M059J (cell line): ENCODE results near the gene EVL. TPM values are rescaled to one million over a fixed set of nuclear protein-coding genes. Genes with fewer than 3 reads are reported as not detected.
A peak's percentile ranks its signal among the peaks of the same experiment; 100 is the strongest.
"Not testable (repeated sequence)": the region's sequence is repeated elsewhere in the genome, so short reads cannot be mapped to it uniquely, and the experiment has no call there.

Source experiments
- DNase-seq: peaks from one replicate; pipeline ENCODE4 v3.0.0-alpha.2; 2012; ENCODE audit warnings: low read depth
- total RNA-seq: library from RNA; depleted of rRNA; stranded (reverse); fragments of >200 nt; shearing (Covaris generic); gene quantifications from 2 replicates; pipeline ENCODE4 v1.2.3, GENCODE V29; 2014

Gene EVL
- total RNA-seq, 1 experiment from 2014 or later, result 21.8 TPM

DNA sequence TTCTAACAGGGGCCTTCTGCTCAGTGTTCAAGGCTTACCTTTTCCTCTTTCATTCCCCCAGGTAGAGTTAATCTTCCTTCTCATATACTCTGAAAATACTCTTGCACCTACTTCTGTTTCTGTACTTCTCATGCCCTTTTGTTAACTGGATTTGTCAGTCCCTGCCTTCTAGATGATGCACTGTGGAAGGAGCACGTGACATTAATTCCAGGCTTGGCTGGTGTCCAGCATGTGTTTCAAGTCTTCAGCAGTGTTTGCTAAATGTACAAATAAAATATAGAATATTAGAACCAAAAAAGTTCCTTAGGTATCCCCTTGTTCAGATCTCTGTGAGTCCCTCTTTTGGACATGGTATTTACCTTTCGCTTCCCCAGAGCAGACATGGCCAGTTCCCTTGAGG, 27.9 kb upstream of the EVL start:
- DNase-seq, result no peak

DNA sequence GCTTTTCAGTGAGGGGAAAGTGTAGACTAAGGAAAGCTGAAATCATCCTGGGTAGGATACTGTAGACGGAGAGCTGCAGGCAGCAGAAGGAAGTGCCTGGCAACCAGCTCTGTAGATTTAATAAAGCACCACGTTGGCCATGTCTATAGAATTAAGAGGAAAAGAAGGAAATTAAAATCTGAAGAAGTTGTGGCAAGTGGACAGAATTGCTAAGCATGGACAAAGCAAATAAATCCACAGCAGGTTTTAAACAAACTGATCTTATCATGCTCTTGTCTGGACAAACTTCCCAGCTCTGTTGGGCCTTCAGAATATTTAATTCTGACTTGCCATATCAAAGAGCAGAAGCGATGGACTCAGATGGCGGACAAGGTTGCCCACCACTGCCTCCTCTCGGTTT, 27.2 kb upstream of the EVL start:
- no peak for DNase-seq

DNA sequence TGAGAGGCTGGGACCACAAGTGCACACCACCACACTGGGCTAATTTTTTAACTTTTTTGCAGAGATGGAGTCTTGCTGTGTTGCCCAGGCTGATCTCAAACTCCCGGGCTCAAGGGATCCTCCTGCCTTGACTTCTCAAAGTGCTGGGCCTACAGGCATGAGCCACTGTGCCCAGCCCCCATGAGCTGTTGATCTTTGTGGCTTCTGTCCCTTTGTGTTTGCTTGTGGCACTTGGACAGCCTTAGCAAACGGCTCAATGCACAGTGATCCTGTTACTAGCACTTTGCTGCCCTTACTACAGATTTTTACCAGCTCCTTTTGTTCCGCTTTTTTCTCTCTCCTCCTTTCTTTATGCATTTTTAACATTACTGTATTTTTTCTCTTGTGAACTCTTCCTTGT, 25.3 kb upstream of the EVL start:
- no peak for DNase-seq

DNA sequence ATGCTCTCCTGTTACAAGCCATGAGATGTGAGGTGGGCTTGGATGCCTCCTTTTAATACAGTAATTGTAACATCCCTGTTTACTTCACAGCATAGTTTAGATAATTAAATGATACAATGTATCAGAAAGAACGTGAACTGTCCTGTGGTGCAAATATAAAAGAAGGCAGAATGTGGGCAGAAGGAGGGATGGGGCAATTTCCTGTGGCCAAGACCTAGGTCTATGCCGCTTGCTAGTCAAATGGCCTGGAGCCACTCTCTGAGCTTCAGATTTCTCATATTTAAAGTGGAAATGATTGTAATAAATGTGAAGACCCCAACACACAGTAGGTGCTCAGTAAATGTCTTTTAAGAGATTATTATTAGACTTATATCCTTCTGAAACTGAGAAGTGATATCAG, 24.0 kb upstream of the EVL start:
- no peak for DNase-seq

DNA sequence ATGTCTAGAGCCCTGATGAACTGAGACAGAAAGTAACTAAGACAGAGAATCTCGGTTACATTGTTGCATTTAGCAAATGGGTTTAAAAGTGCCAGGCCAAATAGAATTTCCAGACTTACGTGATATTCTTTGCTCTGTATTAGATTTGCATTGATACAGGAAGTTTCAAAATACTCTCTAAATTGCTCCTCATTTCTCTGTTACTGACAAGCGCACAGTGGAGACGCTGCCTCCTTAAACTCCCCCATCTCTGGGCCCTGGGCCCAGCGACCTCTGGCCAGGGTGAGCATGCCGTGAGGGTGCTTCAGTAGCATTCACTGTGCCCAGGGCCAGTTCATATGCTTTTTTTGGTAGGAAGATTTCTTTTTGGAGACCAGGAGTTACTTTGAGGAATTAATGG, 22.9 kb upstream of the EVL start:
- no peak for DNase-seq

DNA sequence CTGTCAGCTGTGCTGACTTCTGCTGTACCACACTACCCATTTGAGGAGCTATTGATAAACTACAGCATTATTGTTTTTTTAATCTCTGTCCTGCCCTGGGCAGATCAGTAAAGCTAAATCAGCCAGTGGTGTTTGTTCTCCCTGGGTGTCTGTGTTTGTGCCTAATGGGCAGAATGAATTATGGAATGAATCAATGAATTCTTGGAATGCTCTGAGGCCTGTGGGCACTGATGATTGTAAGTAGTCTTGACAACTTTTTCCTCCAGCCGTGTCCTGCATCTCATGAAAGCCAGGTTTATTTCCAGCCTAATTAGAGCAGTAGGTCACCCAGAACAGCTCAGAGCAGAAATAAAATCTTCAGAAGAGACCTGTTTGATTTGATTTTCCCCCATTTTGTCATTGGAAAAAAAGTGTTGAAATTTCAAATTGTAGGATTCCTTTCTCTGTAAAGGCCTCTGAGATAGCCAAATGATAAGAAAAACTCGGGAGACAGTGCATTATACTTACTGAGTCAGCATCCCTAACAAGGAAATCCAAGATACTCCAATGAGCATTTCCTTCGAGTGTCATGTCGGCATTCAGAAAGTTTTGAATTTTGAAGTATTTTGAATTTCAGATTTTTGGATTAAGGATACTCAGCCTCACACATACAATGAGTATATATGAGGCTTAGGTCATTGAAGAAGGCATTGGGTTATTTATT, 19.4 kb upstream of the EVL start:
- peak; percentile 50 for DNase-seq

DNA sequence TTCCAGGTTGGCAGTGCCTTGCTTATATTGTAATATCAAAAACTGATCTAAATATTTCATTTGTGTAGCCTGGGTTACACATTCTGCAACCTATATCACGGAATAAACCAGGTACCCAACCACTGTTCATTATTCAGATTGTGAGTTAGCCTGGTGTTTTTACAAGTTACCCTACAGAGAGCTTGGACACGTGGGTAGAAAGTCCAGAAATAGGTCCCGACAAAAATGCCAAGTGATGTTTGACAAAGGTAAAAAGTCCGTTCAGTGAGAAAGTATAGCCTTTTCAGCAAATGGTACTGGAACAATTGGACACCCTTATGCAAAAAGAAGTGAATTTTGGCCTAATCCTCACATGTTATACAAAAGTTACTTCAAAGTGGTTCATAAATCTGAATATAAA, 17.6 kb upstream of the EVL start:
- DNase-seq, result no peak

DNA sequence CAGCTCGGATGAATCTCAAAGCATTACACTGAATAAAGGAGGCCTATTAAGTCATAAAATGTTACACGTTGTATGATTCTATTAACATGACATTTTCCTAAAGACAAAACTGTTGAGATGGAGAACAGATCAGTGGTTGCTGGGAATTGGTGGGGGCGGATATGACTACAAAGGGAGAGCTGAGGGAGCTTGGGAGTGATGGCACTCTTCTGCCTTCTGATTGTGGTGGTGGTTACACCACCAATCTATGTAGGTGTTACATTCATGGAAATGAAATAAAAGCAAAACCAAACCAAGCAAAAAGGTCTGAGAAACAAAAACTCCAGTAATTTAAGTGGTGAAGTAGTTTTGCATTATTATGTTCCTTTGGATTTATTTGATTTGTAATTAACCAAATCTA, 16.4 kb upstream of the EVL start:
- no peak for DNase-seq

DNA sequence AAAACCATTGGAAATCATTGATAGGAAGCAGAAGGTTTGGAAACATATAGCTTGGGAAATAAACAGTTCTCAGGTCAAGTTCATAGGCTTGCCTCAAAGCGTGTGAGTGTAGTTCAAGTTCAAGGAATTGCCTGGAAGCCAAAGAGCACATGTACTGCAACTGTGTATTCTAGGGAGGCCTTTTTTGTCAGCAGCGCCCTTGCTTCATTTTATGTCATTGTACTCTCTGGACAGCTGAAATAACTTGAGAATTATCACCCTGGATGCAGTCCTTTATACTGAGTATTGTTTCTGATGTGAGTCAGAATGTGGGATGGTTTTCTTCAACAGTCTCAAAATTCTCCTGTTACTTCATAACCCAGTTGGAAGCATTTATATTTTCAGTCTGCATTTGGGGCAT, 16.0 kb upstream of the EVL start:
- no peak for DNase-seq

DNA sequence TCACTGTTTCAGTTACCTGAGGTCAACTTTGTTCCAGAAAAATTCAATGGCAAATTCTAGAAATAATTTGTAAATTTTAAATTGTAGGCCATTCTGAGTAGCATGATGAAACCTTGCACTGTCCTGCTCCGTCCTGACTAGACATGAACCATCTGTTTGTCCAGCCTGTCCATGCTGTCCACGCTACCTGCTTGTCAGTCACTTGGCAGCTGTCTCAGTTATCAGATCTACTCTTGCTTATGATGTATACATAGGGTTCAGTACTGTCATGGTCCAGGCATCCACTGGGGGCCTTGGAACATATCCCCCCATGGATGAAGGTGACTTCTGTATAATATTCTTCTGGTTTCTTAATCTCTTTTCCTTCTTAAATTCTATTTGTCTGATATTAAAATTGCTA, 14.1 kb upstream of the EVL start:
- DNase-seq, result no peak

DNA sequence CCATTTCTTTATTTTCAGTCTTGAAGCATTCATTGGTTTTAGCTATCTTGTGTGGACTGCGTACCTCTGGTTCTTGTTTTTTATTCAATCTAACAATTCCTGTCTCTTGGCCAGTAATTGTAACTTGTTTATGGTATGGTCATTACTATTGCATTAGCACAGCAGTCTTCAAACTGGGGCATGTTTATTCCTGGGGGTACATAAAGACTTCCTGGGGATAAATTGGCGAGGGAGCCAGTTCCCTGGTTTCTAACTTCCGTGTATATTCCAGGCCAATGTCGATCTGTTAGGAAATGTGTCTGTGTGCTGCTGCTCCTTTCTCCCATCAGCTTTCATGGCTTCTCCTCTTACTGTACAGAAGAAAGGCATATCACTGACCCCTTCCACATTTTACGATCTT, 13.7 kb upstream of the EVL start:
- DNase-seq, result no peak

DNA sequence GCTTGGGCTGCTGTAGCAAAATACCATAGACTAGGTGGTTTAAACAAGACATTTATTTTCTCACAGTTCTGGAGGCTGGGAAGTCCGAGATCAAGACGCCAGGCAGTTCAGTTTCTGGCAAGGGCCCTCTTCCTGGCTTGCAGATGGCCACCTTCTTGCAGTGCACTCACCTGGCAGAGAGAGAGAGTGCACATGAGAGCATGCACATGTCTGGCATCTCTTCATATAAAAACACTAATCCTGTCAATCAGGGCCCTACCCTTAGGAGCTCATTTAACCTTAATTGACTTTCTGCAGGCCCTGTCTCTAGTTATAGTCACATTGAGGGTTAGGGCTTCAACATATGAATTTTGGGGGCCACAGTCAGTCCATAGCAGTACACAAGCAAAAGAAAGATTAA, 12.4 kb upstream of the EVL start:
- DNase-seq, result no peak

DNA sequence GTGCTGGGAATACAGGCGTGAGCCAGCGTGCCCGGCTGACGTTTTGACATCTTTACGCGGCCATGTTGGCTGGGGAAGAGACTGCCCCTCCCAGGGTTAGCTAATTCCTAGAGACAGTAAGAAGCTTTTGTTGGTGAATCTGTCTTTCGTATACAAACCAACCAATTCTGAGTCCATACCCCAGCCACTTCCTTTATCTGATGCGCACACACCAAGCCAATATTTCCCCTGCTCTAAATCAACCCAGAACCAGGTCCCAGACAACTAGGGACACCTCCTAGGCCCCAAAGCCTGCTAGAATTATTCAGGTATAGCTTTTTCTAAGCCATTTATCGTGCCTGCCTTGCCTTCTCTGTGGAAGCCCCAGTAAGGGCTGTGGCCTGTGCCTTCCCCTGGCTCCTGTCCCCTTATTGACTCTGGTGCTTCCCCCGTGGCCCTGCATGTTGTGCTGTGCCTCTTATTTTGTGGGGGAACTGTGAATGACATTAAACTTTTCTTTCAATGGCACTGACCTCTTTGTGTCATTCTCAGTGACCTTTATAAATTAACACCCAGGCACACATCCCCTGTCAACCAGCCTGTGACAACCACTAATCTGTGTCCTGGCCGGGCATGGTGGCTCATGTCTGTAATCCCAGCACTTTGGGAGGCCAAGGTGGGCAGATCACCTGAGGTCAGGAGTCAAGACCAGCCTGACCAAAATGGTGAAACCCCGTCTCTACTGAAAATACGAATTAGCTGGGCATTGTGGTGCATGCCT, 10.7 kb upstream of the EVL start:
- no peak for DNase-seq

DNA sequence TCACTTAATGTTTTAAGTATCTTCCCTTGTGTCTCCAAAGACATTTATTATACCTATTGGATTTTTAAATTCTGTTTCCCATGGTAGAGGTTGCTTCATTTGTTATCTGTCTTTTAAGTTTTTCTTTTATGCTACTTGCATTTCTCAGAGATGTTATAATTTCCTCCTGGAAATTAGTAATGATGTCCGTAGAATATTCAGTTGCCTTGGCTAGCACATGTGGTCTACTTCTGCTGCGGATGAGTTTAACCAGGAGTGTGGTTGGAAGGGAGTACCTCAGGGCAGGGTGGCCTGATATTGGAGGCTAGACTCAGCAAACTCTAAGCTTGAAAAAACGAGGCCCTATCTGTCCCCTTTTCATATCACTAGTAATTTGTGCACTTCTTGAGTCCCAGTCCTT, 8.8 kb upstream of the EVL start:
- no peak for DNase-seq

DNA sequence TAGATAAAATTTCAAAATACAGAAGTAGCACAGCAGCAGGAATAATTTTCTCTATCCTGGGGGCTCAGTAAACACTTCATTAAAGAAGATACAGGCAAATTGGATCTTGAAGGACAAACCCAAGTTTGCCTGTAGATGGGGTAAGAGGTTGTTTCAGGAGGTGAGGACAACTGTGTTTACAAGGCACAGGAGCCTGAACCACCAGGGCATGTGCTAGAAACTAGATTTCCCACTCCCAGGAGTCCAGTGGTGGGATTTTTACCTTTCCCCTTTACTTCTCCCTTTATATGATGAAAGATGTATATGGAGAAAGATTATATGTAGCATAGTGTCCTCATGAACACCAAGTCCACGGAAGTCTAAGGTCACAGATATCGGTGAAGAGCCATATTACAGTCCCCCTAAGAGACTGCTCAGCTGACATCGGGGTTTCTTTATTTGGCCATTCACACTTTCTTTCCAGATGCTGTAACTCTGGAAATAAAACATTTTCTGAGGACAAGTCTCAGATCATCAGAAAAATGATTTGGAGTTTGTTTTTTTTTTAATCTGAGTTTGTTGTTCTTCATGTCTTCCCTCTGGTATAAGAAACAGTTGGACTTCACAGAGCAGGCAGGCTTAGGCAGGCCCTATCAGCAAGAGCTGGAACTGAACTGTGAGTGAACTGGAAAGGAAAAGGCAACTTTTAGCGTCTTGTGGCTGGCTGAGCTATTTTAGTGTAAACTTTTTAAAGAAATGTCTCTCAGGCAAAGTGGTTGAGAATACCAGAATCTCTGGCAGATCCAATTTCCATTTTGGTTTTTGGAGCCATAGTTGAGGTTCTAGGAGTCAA, 8.0 kb upstream of the EVL start:
- no peak for DNase-seq

DNA sequence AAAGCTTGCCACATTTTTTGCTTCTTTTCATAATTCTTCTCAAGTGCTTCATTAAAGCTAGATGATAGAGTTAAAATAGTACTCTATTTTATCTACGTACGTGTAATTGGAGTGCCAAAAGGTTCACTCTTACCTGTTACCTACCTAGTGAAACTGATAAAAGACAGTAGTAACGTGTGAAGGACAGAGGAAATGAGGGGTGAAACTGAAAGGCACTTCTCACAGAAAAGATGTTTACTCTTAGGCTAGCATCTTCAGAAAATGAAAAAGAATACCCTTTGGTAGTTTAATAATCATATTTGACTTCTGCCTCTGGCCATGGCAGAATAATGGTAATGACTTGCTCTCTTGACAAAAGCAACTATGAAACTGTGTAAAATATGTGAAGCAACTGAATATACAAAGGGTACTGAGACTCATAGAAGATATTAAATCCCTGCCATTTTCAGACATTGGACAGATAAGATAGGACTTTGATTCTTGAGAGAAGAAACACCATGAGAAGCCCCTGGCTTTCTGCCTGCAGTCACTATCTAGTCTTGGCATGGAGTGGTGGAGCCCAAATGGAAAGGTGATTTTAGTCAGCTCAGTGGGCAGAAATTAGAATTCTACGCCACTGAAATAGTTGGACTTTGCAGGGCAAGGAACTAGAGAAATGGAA, 6.3 kb upstream of the EVL start:
- no peak for DNase-seq

DNA sequence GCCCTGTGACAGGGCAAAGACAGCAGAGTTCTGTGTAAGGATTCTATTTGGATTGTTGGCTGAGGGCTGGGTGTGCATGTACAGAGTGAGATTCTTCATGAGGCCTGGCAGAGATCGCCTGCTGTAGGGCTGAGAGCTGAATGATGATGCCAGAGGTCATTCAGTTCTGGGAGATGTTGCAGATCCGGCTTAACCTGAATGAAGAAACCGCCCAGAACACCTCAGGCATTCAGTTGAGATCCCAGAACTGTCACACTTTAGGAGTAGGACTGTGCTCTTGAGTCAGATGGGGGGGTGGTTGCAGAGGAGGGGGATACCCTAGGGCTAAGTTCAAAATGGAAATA, 5.8 kb upstream of the EVL start:
- no peak for DNase-seq

DNA sequence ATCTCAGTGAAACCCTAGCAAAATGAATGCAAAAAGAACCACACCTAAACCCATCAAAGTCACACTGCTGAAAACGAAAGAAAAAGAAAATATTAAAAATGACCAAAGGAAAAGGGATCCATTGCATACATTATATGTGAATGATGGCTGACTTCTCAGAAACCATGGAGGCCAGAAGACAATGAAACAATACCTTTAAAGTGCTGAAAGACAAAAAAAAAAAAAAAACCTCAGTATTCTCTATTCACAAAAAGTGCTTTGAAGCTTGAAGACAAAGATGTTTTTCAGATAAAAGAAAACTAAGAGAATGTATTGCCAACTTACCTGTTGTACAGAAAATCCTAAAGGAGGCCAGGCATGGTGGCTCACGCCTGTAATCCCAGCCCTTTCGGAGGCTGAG, 4.5 kb upstream of the EVL start:
- no peak for DNase-seq

DNA sequence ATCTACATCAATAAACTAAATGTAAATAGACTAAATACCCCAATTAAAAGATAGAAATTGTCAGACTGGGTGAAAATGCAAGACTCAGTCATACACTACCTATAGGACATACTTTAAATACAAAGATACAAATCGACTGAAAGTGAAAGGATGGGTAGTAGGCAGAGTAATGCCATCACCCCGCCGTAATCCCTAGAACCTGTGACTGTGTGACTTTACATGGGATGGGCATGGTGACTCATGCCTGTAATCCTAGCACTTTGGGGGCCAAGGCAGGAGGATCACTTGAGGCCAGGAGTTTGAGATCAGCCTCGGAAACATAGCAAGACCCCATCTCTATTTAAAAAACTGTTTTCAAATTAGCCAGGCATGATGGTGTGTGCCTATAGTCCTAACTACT, 2.6 kb upstream of the EVL start:
- DNase-seq, result no peak

DNA sequence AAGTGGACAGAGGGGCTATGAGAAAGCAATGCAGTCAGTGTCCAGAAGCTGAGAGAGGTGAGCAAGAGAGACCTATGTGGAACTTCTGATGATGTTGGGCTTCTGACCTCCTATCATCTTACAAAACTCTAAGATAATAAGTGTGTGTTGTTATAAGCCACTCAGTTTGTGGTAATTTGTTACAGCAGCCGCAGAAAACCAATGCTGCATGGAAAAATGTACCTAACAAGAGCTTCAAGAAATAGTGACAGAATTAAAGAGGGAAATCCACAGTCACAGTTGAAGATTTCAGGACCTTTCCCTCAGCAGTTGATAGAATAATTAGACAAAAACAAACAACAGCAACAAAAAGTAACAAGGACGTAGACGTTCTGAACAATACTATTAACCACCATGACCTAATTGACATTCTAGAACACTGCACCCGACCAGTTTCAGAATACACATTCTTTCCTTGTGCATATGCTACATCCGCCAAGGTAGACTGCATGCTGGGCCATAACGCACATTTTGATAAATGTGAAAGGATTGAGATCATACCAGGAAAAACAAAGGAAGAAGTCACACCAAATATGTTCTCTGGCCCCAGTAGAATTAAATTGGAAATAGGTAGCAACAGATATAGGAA, 1.8 kb upstream of the EVL start:
- no peak for DNase-seq

DNA sequence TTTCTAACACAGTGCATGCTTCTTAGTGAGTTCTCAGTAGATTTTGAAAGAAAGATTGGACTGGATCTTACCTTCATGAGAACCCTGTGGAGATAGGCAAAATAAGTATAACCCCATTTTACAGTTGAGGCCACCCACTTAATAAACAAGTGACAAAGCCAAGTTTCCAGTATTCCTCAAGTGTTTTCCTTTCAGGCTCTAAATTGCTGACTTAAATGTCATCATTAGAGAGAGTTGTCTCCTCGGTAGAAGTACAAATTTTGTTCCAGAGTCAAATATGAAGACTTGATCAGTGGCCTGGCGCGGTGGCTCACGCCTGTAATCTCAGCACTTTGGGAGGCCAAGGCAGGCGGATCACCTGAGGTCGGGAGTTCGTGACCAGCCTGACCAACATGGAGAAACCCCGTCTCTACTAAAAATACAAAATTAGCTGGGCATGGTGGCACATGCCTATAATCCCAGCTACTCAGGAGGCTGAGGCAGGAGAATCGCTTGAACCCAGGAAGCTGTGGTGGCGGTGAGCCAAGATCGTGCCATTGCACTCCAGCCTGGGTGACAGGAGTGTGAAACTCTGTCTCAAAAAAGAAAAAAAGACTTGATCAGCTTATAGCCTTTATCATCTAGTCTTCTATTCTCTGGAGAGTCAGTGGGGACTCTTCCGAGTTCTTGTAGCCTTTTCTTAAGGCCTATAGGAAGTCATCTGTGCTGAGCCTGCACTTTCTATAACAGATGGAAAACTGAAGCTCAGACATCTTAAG, 708 bp upstream of the EVL start:
- DNase-seq, result not testable (repeated sequence)
